ENCODE results near the gene DTWD1. TPM values are rescaled to one million over a fixed set of nuclear protein-coding genes. Genes with fewer than 3 reads are reported as not detected.
A peak's percentile ranks its signal among the peaks of the same experiment; 100 is the strongest.
"Not testable (repeated sequence)": the region's sequence is repeated elsewhere in the genome, so short reads cannot be mapped to it uniquely, and the experiment has no call there.

The DTWD1 gene
- polyA plus RNA-seq (2011; rRNA removed) (44.0 and 65.4 TPM in 2 replicates), polyA minus RNA-seq (2011; rRNA and poly(A)+ RNA removed) (10.6 and 21.8 TPM in 2 replicates)

- POLR2A ChIA-PET, result interaction anchor here (0.6 to 1.0 kb wide), 11 partner anchors 25 to 431 kb away, joined by 3 to 16 read pairs (median 4); no protein-coding TSS in a partner anchor
- Histone ChIP-seq H3K27me3 (ENCODE audit: control insufficient read depth, insufficient read depth, low read length) (no peaks in the 10 kb centered on the region), H3K27ac (ENCODE audit: low read depth, low read length) (peak within 1 kb of the TSS; percentile 93), H3K4me3 (ENCODE audit: low read depth, low read length) (peak within 1 kb of the TSS; percentile 80), H3K9me3 (ENCODE audit: control insufficient read depth, insufficient read depth, low read length) (peaks cover 4% of the 10 kb centered on the region; the same call in 1 of the 2 replicates)
- peak; percentile 96 for DNase-seq (ENCODE audit: low read depth, low spot score)
- CTCF ChIA-PET, result no interaction called here
- TF ChIP-seq CTCF (IDR thresholded peaks at IDR 0.05; ENCODE audit: low read depth, low read length), result no peak
Observed at GRCh38 chr15:49620658-49621368, at the start of gene DTWD1, which contains the start of gene FAM227B. Gene DTWD1 (plus strand): TSS chr15:49621048. CDS start chr15:49625168, 4,120 bp downstream. Gene FAM227B (minus strand): TSS chr15:49620818. CDS start chr15:49615171, 5,647 bp downstream.

GRCh38 chr15:49573421-49573820 is 47.4 kb upstream of the DTWD1 start:
- Histone ChIP-seq H3K9me3 (ENCODE audit: control insufficient read depth, insufficient read depth, low read length) (no peaks in the 10 kb centered on the region), H3K27me3 (ENCODE audit: control insufficient read depth, insufficient read depth, low read length) (no peaks in the 10 kb centered on the region), H3K27ac (ENCODE audit: low read depth, low read length) (no peak overlapping the region), H3K4me3 (ENCODE audit: low read depth, low read length) (no peak overlapping the region)
- TF ChIP-seq CTCF (IDR thresholded peaks at IDR 0.05; ENCODE audit: low read depth, low read length), result no peak
- POLR2A ChIA-PET, result no interaction called here
- CTCF ChIA-PET, result no interaction called here
- DNase-seq (ENCODE audit: low read depth, low spot score), result no peak

GRCh38 chr15:49589030-49589429 is 31.8 kb upstream of the DTWD1 start:
- POLR2A ChIA-PET, result no interaction called here
- H3K27me3 ChIP-seq (ENCODE audit: control insufficient read depth, insufficient read depth, low read length), result no peaks in the 10 kb centered on the region
- CTCF ChIA-PET, result interaction anchor here (0.6 kb wide), 1 partner anchor 36 kb away, joined by 3 read pairs; no protein-coding TSS in a partner anchor
- no peak overlapping the region for H3K4me3 ChIP-seq (ENCODE audit: low read depth, low read length)
- no peak for TF ChIP-seq CTCF (IDR thresholded peaks at IDR 0.05; ENCODE audit: low read depth, low read length)
- H3K27ac ChIP-seq (ENCODE audit: low read depth, low read length), result no peak overlapping the region
- no peak for DNase-seq (ENCODE audit: low read depth, low spot score)
- peaks cover 4% of the 10 kb centered on the region; the same call in 1 of the 2 replicates for H3K9me3 ChIP-seq (ENCODE audit: control insufficient read depth, insufficient read depth, low read length)

- H3K4me3 ChIP-seq (ENCODE audit: low read depth, low read length); H3K27ac ChIP-seq (ENCODE audit: low read depth, low read length); H3K9me3 ChIP-seq (ENCODE audit: control insufficient read depth, insufficient read depth, low read length); POLR2A ChIA-PET; H3K27me3 ChIP-seq (ENCODE audit: control insufficient read depth, insufficient read depth, low read length); DNase-seq (ENCODE audit: low read depth, low spot score); CTCF ChIA-PET: not testable (repeated sequence)
Observed at GRCh38 chr15:49592829-49593316, 28.0 kb upstream of the DTWD1 start.

GRCh38 chr15:49604625-49605409 is 16.0 kb upstream of the DTWD1 start:
- CTCF ChIA-PET, result no interaction called here
- no peak for TF ChIP-seq CTCF (IDR thresholded peaks at IDR 0.05; ENCODE audit: low read depth, low read length)
- peak overlapping the region; percentile 4 for H3K27ac ChIP-seq (ENCODE audit: low read depth, low read length)
- no peaks in the 10 kb centered on the region for H3K27me3 ChIP-seq (ENCODE audit: control insufficient read depth, insufficient read depth, low read length)
- no peak overlapping the region for H3K4me3 ChIP-seq (ENCODE audit: low read depth, low read length)
- POLR2A ChIA-PET, result no interaction called here
- no peak for DNase-seq (ENCODE audit: low read depth, low spot score)
- H3K9me3 ChIP-seq (ENCODE audit: control insufficient read depth, insufficient read depth, low read length), result peaks cover 18% of the 10 kb centered on the region

All from AG04450 (cell line).